Measurements from ENCODE around the gene ADORA1.

The ADORA1 gene

GRCh38 chr1:203121186-203122015, 6.1 kb upstream of the ADORA1 start:
- no peak for DNase-seq (ENCODE audit: low read depth)

- DNase-seq (ENCODE audit: low read depth): no peak
These were observed 5.4 kb upstream of the ADORA1 start for GRCh38 chr1:203122159-203122558.

GRCh38 chr1:203124011-203124410, 3.5 kb upstream of the ADORA1 start:
- DNase-seq (ENCODE audit: low read depth): no peak

GRCh38 chr1:203124546-203125317, 2.8 kb upstream of the ADORA1 start:
- DNase-seq (ENCODE audit: low read depth): peak; percentile 52

- peak; percentile 46 for DNase-seq (ENCODE audit: low read depth)
These were observed 1.2 kb upstream of the ADORA1 start for GRCh38 chr1:203126151-203126865.

- peak; percentile 15 for DNase-seq (ENCODE audit: low read depth)
These were observed 460 bp upstream of the ADORA1 start for GRCh38 chr1:203126866-203127665.

GRCh38 chr1:203128431-203128715, 847 bp downstream of the ADORA1 start:
- no peak for DNase-seq (ENCODE audit: low read depth)

- no peak for DNase-seq (ENCODE audit: low read depth)
These were observed 1.4 kb downstream of the ADORA1 start for GRCh38 chr1:203128716-203129500.

GRCh38 chr1:203129501-203130231, 2.1 kb downstream of the ADORA1 start:
- DNase-seq (ENCODE audit: low read depth): no peak

- DNase-seq (ENCODE audit: low read depth): no peak
These were observed 2.9 kb downstream of the ADORA1 start for GRCh38 chr1:203130358-203130985.

GRCh38 chr1:203131548-203132200, 4.1 kb downstream of the ADORA1 start:
- no peak for DNase-seq (ENCODE audit: low read depth)

- DNase-seq (ENCODE audit: low read depth): no peak
These were observed 6.6 kb downstream of the ADORA1 start for GRCh38 chr1:203133970-203134725.

- peak; percentile 42 for DNase-seq (ENCODE audit: low read depth)
These were observed 8.2 kb downstream of the ADORA1 start for GRCh38 chr1:203135636-203136305.

- DNase-seq (ENCODE audit: low read depth): no peak
These were observed 9.0 kb downstream of the ADORA1 start for GRCh38 chr1:203136409-203137042.

- no peak for DNase-seq (ENCODE audit: low read depth)
These were observed 9.8 kb downstream of the ADORA1 start for GRCh38 chr1:203137324-203137723.

- no peak for DNase-seq (ENCODE audit: low read depth)
These were observed 10.5 kb downstream of the ADORA1 start for GRCh38 chr1:203138066-203138465.

GRCh38 chr1:203139976-203140475, 12.5 kb downstream of the ADORA1 start:
- no peak for DNase-seq (ENCODE audit: low read depth)
